ENCODE measurements around the gene RBBP8NL.

RBBP8NL gene

DNA sequence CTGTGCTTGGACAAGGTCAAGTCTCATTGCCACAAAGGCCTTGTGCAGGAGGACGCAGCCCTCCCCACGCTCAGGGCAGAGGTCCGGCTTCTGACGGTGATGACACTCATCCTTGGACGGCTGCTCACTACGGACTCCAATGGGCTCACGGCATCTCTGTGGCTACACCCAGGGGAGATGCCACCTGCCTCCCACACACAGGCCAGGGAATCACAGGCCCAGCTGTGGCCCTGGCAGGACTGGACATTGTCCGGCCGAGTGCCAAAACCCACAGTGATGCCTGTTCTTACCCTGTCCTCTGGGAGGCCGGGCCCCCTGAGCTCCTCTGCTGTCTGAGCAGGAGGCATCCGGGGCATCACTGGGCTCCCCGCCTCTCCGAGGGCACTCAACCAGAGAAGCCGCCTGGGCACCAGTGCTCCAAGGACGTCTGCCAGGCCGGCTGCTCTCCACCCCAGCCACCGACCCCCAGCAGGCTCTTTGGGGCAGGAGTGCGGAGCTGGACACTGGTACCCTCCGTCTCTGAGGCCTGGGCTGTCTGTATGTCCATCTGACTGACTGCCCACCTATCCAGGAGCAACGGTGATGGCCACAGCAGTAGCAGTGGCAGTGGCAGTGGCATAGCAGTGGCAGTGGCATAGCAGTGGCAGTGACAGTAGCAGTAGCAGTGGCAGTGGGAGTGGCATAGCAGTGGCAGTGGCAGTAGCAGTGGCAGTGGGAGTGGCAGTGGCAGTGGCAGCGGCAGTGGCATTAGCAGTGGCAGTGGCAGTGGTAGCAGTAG, 1.9 kb downstream of the RBBP8NL start:
- Histone ChIP-seq H3K9me3 (no peaks in the 10 kb centered on the region), H3K4me3 (no peak overlapping the region), H3K4me1 (peaks cover 0 to 7% (median 0%) of the 10 kb centered on the region in 4 donors), H3K27ac (no peak overlapping the region), H3K36me3 (no peaks in the 10 kb centered on the region), H3K27me3 (peaks cover 0 to 72% of the 10 kb centered on the region in 2 donors)
- no peak for TF ChIP-seq CTCF (IDR thresholded peaks at IDR 0.05)
- intact Hi-C loops (cut with DNase I; ENCODE audit: low total_unique reads) = no loop called here
- no peak for DNase-seq

DNA sequence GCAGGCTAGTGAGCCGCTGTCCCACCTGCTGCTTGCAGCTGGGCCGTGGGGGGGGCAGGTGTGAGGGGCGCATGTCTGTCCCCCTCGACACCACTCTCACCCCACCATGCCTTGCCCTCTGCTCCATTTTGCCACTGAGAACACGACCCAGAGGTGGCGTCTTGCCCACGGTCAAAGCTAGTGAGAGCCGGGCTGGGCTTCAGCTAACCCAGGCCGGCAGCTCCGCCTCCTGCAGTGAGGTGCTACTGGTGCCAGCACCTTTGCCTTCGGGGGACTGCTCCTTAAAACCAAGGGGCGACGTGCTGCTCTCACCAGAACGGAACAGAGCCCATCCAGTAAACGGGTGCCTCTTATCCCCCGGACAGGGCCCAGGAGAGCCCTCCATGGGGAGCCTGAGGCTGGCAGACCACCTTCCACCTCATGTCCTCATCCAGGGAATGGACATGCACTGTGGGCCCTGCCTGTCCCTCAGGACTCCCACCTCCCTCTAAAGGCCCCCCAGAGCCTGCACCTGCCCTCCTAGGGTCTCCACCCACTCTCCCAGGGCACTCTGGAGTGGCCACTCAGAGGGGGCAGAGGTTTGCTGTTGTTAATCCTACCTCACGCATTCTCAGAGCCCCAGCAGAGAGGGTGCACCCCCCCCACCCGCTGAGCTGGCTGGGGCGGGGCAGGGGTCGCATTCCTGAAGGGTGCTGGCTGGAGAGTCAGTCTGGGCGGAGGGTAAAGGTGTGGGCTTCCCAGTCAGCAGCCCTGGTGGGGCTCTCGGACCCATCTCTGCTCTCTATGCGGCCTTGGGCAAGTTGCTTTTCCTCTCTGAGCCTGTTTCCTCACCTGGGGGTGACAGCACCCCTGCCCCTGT, 2.9 kb downstream of the RBBP8NL start:
- H3K4me3 ChIP-seq = no peak overlapping the region
- no peaks in the 10 kb centered on the region for H3K36me3 ChIP-seq
- H3K27ac ChIP-seq = no peak overlapping the region
- peaks cover 0 to 7% (median 0%) of the 10 kb centered on the region in 4 donors for H3K4me1 ChIP-seq
- H3K27me3 ChIP-seq = peaks cover 0 to 62% of the 10 kb centered on the region in 2 donors
- intact Hi-C loops (cut with DNase I; ENCODE audit: low total_unique reads) = no loop called here
- H3K9me3 ChIP-seq = no peaks in the 10 kb centered on the region
- DNase-seq = no peak
- TF ChIP-seq CTCF (IDR thresholded peaks at IDR 0.05) = no peak

GRCh38 chr20:62423326-62423706, 4.0 kb downstream of the RBBP8NL start:
- H3K36me3 ChIP-seq = no peaks in the 10 kb centered on the region
- H3K27ac ChIP-seq = no peak overlapping the region
- no peak for TF ChIP-seq CTCF (IDR thresholded peaks at IDR 0.05)
- H3K9me3 ChIP-seq = no peaks in the 10 kb centered on the region
- peaks cover 0 to 5% (median 0%) of the 10 kb centered on the region in 4 donors for H3K4me1 ChIP-seq
- no peak overlapping the region for H3K4me3 ChIP-seq
- DNase-seq = no peak
- H3K27me3 ChIP-seq = peaks cover 0 to 60% of the 10 kb centered on the region in 2 donors
- intact Hi-C loops (cut with DNase I; ENCODE audit: low total_unique reads) = no loop called here

- H3K4me3 ChIP-seq = no peak overlapping the region
- DNase-seq = no peak
- H3K9me3 ChIP-seq = no peaks in the 10 kb centered on the region
- H3K27ac ChIP-seq = no peak overlapping the region
- H3K27me3 ChIP-seq = peaks cover 0 to 60% of the 10 kb centered on the region in 2 donors
- no peaks in the 10 kb centered on the region for H3K4me1 ChIP-seq
- no peaks in the 10 kb centered on the region for H3K36me3 ChIP-seq
- intact Hi-C loops (cut with DNase I; ENCODE audit: low total_unique reads) = no loop called here
- TF ChIP-seq CTCF (IDR thresholded peaks at IDR 0.05) = no peak
Observed at GRCh38 chr20:62422636-62423325, 4.6 kb downstream of the RBBP8NL start.

DNA sequence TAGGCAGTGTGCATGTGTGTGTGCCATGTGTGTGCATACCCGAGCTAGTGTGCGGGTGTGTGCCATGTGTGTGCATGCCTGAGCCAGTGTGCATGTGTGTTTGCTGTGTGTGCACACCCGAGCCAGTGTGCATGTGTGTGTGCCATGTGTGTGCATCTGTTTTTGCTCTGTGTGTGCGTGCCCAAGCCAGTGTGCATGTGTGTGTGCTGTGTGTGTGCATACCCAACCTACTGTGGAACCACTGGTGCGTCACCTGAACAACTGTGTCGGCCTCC, 5.7 kb downstream of the RBBP8NL start:
- no peak for DNase-seq
- TF ChIP-seq CTCF (IDR thresholded peaks at IDR 0.05) = no peak
- no peak overlapping the region for H3K27ac ChIP-seq
- no peak overlapping the region for H3K4me3 ChIP-seq
- no peaks in the 10 kb centered on the region for H3K9me3 ChIP-seq
- H3K4me1 ChIP-seq = no peaks in the 10 kb centered on the region
- H3K27me3 ChIP-seq = peaks cover 0 to 54% of the 10 kb centered on the region in 2 donors
- H3K36me3 ChIP-seq = no peaks in the 10 kb centered on the region
- intact Hi-C loops (cut with DNase I; ENCODE audit: low total_unique reads) = no loop called here

Data from tibial artery (tissue), 4 donors.